HG03060 (cell line): ENCODE measurements around the gene CCDC134.

Experiments
- ATAC-seq: cut with Tn5 transposase; IDR thresholded peaks from one replicate; pipeline ENCODE4 v1.9.1; 2021; ENCODE audit warnings: low read depth, moderate number of reproducible peaks; ENCODE audit not compliant: unreplicated experiment

CCDC134 gene

DNA sequence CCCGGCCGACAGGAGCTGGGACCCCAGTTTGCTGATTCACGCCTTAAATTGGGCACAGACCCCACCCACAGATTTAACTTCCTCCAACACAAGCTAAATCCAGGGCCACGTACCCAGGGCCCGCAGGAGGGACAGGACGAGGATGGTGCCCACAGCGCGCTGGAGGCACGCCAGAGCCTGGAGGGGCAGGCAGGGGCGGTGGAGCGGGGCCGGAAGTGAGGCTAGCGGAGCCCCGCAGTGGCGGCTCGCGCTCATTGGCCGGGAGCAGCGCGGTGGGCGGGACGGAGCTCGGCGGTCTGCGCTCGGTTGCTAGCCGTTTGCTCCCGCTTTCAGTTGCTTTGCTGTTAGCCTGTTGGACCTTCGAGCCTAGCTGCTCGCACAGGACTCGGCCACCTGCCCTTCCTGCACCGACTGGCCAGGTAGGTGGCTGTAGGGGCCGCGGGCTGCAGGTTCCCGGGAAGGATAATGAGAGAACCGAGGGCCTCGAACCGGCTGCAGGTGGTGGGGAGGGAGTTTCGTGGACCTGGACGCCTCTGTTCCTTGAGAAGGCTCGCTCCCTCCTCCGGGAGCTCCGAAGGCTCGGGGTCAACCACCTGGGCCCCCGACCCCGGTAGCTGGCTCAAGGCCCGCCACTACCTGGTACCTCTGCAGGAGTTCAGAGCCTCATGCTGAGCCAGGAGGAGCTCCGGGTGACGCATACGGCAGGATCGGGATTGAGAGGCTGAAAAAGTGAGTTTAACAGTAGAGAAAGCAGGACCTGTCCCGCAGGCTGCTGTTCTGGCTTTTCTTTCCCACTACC is at the start of gene CCDC134:
Gene CCDC134, plus strand, starts transcription at position 332 of the 799 bp plus-strand sequence. CDS start 8,212 bp downstream, outside the sequence.
- peak; percentile 74 for ATAC-seq

DNA sequence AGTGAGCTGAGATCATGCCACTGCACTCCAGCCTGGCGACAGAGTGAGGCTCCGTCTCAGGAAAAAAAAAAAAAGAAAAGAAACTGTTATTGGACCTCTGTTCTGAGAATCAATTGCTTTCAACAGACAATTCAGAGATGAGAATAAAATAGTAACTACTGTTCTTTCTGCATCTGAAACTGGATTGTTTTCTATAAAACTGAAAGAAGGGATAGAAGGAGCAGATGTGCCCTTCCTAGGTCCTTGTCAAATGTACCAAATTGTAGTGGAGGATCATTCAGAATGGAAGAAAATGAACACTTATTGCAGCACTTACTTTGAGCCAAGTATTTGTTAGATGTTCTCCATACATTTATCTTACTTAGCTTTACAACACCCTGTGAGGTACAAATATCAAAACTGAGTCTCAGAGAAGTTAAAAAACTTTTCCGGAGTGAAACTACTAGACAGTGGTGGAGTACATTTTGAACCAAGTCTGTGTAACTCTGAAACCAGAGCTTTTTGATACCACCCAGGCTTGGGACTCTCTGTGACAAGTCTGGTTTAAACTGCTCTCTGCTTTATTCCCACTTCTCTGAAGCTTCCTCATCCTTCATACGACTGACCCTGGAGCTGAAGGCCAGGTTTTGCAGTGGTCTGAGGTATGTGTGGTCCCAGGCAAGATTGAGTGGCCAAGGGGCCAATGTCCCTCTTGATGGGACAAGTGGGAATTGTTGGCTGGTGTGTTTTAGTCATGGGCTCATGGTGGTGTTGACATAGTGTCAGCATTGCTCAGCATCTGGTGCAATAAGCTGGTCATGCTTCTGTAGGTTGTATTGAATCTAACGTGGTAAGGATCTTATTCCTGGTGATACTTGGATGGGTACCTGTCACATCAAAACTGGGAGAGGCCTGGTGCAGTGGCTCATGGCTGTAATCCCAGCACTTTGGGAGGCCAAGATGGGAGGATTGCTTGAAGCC is 48.2 kb upstream of the CCDC134 start:
- ATAC-seq = no peak

DNA sequence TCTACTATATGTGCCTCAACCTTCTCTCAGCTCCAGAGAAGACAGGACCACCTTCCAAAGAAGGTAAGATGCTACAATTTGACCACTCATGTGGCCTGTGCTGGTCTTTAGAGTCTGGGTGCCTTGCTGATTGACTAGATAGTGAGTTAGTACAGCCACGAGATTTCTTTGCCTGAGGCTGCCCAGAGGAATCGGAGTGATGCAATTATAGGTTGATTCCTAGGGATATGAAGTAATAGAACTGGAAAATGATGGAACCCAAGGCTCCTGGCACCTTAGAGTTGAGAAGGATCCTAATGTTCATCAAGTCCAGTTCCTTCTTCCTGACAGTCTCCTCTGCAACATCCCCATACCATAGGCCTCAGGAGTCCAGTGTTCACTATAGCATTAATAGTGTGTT is 46.5 kb upstream of the CCDC134 start:
- no peak for ATAC-seq

DNA sequence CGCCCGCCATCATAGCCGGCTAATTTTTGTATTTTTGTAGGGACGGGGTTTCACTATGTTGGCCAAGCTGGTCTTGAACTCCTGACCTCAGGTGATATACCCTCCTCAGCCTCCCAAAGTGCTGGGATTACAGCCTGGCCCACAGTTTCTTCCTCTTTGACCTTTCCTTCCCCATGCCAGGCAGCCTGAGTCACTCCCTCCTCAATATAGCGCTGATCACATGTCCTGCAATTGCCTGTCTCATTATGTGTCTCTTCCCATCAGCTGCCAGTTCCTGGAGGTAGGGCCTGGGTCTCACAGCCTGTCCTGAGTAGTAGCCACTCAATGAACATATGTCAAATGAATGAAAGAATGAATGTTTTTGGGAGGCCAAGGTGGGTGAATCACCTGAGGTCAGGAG is 43.0 kb upstream of the CCDC134 start:
- ATAC-seq = no peak

DNA sequence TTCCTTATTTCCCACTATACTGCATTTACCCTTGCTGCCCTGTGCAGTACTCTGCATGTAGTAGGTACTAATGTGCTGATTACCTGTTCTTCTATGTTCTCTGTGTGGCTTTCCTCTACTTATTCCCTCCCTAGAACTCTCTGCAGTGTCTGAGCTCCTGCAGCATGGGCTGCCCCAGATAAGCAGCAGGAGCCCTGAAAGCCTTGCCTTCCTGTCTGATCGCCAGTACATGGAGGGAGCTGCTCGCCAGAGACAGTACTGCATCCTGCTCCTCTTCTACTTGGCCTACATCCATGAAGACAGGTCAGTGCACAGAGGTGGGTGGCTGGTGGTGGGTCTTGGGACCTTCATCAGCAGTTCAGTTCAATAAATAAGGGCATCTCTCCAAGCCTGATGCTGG is 42.2 kb upstream of the CCDC134 start:
- no peak for ATAC-seq

DNA sequence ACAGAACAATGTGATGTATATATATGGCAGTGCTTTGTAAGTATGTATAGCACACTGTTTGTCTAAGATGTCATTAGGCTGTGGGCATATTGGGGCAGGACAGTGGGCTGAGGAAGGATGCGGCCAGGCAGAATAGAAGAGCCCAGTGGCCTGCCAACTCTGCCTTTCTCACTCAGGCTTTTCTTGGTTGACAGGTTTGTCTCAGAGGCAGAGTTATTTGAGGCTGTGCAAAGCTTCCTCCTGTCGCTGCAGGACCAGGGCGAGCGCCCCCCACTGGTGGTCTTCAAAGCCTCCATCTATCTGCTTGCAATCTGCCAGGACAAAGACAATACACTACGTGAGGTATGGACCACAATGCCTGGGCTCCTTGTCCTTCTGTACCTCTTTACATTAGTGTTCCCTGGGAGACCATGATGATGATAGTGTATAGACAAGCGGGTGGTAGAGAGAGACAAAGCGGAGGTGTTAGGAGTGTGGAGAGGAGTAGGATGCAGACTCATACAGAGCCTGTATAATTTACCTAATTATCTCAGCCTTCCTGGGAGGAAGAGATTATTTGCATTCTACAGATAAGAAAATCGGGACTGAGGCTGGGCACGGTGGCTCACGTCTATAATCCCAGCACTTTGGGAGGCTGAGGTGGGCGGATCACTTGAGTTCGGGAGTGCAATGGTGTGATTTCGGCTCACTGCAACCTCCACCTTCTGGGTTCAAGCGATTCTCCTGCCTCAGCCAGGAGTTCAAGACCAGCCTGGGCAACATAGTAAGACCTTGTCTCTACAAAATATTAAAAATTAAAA is 37.3 kb upstream of the CCDC134 start:
- ATAC-seq = no peak

DNA sequence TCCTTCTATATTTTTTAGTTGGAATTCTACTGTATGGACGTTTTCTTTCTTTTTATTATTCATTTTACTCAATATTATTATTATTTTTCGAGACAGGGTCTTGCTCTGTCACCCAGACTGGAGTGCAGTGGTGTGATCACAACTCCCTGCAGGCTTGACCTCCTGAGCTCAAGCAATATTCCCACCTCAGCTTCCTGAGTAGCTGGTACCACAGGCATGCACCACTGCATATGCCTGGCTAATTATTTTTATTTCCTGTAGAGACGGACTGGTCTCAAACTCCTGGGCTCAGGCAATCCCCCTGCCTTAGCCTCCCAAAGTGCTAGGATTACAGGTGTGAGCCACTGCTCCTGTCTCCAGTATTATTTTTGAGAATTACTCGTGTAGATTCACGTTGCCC is 34.0 kb upstream of the CCDC134 start:
- no peak for ATAC-seq

DNA sequence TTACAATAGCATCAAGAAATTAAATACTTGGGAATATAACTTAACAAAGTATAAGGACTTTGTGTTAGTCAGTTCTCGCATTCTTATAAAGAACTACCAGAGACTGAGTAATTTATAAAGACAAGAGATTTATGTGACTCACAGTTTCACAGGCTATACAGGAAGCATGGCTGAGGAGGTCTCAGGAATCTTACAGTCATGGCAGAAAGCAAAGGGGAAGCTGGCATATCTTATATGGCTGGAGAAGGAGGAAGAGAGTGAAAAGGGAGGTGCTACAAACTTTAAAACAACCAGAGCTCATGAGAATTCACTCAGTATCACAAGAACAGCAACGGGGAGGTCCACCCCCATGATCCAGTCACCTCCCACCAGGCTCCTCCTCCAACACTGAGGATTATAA is 32.0 kb upstream of the CCDC134 start:
- ATAC-seq = no peak

DNA sequence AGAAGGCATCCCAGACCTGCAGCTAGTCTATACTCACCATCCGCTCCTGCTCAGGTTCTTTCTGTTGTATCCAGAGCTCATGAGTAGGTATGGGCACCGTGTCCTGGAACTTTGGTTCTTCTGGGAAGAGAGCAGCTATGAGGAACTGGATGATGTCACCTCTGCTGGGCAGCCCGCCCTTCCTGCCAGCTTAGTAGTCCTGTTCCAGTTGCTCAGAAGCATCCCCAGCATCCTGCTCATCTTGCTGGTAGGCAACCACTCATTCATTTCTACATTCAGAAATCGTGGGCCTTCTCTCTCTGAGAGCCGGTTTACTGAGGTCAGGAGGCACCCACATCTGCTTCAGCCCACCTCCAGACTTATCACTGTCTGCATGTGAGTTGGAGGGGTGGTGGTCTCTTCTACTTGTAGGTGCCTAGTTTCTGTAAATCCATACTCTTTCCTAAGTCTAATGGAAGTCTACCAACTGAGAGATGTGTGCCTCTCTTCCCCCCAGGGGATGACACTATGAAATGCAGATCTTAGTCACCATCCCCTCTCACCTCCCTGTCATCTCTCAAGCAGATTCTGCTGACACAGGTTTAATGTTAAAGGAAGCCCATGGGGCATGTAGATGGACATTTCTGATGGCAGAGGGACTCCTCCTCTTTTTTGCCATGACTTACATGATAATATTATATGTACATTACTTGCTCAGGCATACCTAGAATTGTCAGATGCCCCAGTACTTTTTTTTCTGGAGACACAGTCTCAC is 29.6 kb upstream of the CCDC134 start:
- no peak for ATAC-seq

DNA sequence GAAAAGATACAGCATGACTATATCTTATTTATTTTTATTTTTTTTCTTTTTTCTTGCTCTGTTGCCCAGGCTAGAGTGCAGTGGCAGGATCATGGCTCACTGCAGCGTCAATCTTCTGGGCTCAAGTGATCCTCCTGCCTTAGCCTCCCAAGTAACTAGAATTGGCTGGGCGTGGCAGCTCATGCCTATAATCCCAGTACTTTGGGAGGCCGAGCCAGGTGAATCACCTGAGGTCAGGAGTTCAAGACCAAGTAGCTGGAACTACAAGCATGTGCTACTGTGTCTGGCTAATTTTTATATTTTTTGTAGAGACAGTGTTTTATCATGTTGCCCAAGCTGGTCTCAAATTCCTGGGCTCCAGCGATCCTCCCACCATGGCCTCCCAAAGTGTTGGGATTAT is 28.3 kb upstream of the CCDC134 start:
- ATAC-seq = no peak

DNA sequence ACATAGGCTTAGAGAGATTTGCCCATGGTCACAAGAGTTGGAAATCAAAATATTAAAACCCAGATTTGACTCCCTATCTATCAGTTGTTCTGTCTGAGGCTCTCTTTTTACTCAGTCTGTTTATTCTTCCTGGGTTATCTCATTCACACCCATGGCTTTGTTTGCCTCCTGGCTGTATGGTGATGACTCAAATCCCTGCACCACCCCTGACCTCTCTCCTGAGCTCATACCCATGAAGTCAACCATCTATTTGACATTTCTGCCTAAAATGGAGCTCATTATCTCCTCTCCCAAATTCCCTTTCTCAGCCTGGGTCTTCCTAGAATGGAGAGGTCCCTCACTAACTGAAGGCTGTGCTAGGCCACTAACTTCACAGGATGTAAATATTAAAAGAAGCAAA is 27.8 kb upstream of the CCDC134 start:
- no peak for ATAC-seq

DNA sequence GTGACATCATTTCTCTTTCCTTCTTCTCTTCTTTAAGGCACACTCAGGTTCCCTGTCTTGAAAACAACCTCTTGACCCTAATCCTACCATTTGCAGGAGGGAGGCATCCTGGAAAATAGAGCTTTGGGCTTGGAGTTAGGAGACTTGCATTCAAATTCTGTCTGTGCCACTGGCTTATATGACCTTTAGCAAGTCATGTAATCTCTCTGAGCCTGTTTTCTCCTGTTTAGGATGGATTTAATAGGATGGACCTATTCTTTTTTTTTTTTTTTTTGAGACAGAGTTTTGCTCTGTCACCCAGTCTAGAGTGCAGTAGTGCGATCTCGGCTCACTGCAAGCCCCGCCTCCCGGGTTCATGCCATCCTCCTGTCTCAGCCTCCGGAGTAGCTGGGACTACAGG is 25.1 kb upstream of the CCDC134 start:
- ATAC-seq = no peak

DNA sequence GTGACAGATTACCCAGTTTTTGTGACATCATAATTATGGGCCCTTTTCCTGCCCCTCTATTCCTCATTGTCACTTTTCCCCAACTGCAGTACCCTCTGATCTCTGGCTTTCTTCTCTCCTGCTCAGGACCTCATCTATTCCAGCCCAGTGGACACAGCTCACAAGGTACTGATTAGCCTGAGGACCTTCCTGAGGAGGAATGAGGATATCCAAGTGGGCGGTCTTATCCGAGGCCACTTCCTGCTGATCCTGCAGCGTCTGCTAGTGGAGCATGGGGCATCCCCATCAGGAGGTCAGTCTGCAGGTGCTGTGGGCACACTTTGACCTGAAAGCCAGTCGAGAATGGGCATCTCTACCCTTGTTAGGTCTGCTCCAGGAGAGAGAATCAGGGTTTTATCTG is 24.5 kb upstream of the CCDC134 start:
- no peak for ATAC-seq

DNA sequence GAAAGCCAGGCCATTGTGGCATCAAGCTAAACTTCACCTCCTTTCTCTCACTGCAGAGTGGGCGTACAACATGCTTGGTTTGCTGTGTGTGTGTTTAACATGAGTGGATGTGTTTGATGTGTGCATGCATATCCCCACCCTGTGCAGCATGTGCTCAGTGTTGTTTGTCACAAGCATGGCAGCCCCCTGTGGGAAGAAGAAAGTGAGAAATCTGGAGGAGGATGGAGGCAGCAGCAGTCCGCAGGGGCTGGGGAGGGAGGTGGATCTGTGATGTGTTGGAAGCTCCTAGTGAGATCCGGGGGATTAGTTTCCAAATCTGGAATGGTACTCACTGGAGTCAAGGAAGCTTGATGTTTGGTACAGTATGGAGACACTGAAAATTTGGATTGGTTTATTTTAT is 24.1 kb upstream of the CCDC134 start:
- ATAC-seq = no peak

DNA sequence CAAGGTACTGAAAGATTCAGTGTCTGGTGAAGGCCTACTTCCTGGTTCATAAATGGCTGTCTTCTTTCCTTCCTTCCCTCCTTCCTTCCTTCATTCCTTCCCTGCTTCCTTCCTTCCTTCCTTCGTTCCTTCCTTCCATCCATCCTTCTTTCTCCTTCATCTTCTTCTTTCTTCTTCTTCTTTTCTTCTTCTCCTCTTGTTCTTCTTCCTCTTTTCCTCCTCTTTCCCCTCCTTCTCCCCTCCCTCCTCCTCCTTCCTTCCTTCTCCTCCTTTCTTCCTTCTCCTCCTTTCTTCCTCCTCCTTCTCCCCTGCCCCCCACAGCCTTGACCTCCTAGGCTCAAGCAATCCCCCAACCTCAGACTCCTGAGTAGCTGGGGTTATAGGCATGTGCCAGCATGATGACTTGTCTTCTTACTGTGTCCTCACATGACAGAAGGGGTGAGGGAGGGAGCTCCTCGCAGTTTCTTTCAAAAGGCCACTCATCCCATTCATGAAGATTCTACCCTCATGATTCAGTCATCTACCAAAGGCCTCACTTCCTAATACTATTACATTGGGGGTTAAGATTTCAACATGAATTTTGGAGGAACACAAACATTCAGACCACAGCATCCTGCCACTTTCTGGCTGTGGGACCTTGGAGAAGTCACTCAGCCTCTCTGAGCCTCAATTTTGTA is 22.6 kb upstream of the CCDC134 start:
- no peak for ATAC-seq

DNA sequence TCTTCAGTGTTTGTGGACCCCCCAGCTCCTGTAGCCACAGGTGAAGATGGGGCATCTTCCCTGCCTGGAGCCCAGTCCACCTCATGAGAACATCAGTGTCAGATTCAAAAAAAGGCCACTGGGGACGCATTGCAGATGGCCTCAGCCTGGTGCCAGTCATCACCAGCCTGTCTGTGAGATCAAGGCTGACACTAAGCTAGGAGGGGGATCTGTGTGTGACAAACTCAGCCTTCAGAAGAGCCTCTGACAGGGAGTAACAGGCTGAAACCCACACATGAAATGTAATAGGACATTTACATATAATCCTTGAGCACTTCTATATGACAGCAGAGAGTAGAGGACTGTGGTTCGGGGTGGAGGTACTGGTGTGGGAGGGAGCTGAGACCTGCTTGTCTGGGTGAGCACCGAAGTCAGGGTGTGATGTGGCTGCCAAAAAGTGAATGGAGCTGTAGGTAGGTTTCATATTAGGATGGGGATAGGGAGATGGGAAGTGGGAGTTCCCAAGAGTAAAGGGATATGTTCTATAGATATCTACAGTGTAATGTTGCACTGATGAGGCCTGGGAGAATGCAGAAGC is 20.5 kb upstream of the CCDC134 start:
- no peak for ATAC-seq

DNA sequence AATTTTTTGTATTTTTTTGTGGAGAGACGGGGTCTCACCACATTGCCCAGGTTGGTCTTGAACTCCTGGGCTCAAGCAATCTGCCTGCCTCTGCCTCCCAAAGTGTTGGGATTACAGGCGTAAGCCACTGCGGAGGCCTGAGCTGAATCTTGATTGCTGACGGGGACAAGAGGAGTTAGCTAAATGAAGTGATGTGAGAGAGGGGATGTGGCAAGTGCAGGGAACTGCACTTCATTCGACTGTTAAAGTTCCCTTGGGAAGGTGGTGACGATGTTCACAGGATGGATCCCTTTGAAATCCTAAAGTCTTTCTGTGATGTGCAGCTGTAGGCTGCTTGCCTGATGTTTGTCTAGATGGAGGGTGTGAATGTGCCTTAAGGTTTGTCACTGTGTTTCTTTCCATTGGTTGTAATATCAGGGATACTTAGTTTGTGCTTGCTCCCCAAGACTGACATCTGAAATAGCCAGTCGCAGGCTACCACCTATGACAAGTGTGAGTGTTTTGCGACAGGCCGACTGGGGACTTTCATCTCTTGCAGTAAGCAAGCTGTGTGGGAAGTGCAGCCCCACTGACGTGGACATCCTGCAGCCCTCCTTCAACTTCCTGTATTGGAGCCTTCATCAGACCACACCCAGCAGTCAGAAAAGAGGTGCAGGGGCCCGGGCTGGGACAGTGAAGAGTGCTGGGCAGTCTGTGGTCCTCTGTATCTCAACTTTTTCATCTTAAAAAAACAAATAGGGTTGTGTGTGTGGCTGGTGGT is 19.6 kb upstream of the CCDC134 start:
- peak; percentile 59 for ATAC-seq

DNA sequence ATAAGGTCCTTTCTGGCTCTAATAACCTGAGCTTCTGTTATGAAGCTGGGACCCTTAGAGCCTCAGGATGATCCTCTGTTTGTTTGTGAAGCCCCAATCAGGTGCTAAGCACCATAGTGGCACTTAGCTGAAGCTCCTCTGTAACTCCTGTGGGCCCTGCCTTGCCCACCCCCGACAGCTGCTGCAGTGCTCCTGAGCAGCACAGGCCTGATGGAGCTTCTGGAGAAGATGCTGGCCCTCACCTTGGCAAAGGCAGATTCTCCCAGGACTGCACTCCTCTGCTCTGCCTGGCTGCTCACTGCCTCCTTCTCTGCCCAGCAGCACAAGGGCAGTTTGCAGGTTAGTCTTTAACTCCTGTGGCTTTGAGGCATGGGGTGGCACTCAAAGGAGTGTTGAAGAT is 19.0 kb upstream of the CCDC134 start:
- ATAC-seq = peak; percentile 12
